ENCODE measurements around the gene FOXD2.

FOXD2 gene

DNA sequence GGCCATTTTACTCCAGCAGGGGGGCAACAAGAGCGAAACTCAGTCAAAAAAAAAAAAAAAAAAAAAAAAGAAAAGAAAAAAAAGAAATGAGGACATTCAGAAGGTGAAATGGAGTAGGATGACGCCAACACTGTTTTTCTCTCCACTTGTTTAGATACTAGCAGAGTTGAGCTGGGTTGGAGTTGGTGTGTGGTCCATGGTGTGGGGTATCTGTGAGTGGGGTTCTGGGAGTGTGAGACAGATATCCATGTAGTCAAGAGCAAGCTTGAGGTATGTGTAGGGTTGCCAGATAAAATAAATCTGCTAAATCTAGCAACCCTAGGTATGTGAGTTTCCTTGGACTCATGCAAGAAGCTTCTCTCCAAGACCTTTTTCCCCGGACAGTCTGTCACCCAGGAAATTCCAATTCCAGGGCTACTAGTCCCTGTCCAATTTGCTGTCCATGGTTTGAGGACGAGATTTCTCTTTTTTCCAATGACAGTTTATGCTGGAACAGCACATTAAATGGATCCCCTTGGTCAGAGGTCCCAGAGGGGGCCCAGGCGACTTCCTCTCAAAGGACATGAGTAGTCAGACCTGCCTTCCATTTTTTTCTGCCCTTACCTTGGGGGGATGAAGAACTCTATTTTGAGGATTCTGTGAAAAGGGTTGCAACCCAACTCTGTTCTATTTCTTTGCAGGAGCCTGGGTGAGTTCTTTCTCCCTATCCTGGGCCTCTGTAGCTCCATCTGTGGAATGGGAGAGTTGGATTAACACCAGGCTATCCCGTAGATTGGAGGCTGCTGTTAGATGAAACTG lies 2.1 kb upstream of the FOXD2 start:
- Histone ChIP-seq H3K27me3 (ENCODE audit: insufficient read depth, low read length) (no peaks in the 10 kb centered on the region), H3K9ac (ENCODE audit: low read length) (peak overlapping the region; percentile 89), H3K9me2 (ENCODE audit: low read depth, low read length) (no peaks in the 10 kb centered on the region), H3K4me1 (ENCODE audit: insufficient read depth, low read length, severe bottlenecking) (peaks cover 25% of the 10 kb centered on the region), H3K27ac (ENCODE audit: low read depth, low read length, poor library complexity, severe bottlenecking) (peak overlapping the region; percentile 2), H2AFZ (ENCODE audit: low read length) (no peak overlapping the region), H3K4me2 (ENCODE audit: low read length) (peak overlapping the region; percentile 86), H3K9me3 (ENCODE audit: low read length) (no peaks in the 10 kb centered on the region), H4K20me1 (ENCODE audit: insufficient read depth, low read length) (no peaks in the 10 kb centered on the region), H3K36me3 (ENCODE audit: insufficient read depth, low read length) (peaks cover 11% of the 10 kb centered on the region; the same call in 1 of the 2 replicates), H3K79me2 (ENCODE audit: insufficient read depth, low read length) (no peaks in the 10 kb centered on the region), H3K4me3 (ENCODE audit: low read depth, low read length, poor library complexity, severe bottlenecking) (peak overlapping the region; percentile 88), H3F3A (ENCODE audit: insufficient read depth, low read length) (no peaks in the 10 kb centered on the region)
- TF ChIP-seq EZH2 (IDR thresholded peaks at IDR 0.05; ENCODE audit: borderline replicate concordance, low read length) (no peak), CTCF (IDR thresholded peaks at IDR 0.05; ENCODE audit: low read length) (no peak)

GRCh38 chr1:47436304-47436978 lies 1.4 kb upstream of the FOXD2 start:
- Histone ChIP-seq H3K27me3 (ENCODE audit: insufficient read depth, low read length) (no peaks in the 10 kb centered on the region), H3K36me3 (ENCODE audit: insufficient read depth, low read length) (peaks cover 11% of the 10 kb centered on the region; the same call in 1 of the 2 replicates), H3K79me2 (ENCODE audit: insufficient read depth, low read length) (no peaks in the 10 kb centered on the region), H2AFZ (ENCODE audit: low read length) (no peak overlapping the region), H3K27ac (ENCODE audit: low read depth, low read length, poor library complexity, severe bottlenecking) (peak overlapping the region; percentile 69), H3K9ac (ENCODE audit: low read length) (peak overlapping the region; percentile 89), H3K4me1 (ENCODE audit: insufficient read depth, low read length, severe bottlenecking) (peaks cover 23% of the 10 kb centered on the region), H3K9me2 (ENCODE audit: low read depth, low read length) (no peaks in the 10 kb centered on the region), H3F3A (ENCODE audit: insufficient read depth, low read length) (no peaks in the 10 kb centered on the region), H3K9me3 (ENCODE audit: low read length) (no peaks in the 10 kb centered on the region), H3K4me2 (ENCODE audit: low read length) (peak overlapping the region; percentile 86), H3K4me3 (ENCODE audit: low read depth, low read length, poor library complexity, severe bottlenecking) (peak overlapping the region; percentile 88), H4K20me1 (ENCODE audit: insufficient read depth, low read length) (no peaks in the 10 kb centered on the region)
- TF ChIP-seq CTCF (IDR thresholded peaks at IDR 0.05; ENCODE audit: low read length) (peak; percentile 99), EZH2 (IDR thresholded peaks at IDR 0.05; ENCODE audit: borderline replicate concordance, low read length) (no peak)

- no peak for TF ChIP-seq EZH2 (IDR thresholded peaks at IDR 0.05; ENCODE audit: borderline replicate concordance, low read length)
- TF ChIP-seq CTCF (IDR thresholded peaks at IDR 0.05; ENCODE audit: low read length), result no peak
- Histone ChIP-seq H3K27ac (ENCODE audit: low read depth, low read length, poor library complexity, severe bottlenecking) (peak overlapping the region; percentile 69), H3K9me2 (ENCODE audit: low read depth, low read length) (no peaks in the 10 kb centered on the region), H3F3A (ENCODE audit: insufficient read depth, low read length) (no peaks in the 10 kb centered on the region), H3K9ac (ENCODE audit: low read length) (peak overlapping the region; percentile 89), H3K4me3 (ENCODE audit: low read depth, low read length, poor library complexity, severe bottlenecking) (peak overlapping the region; percentile 88), H3K9me3 (ENCODE audit: low read length) (no peaks in the 10 kb centered on the region), H3K36me3 (ENCODE audit: insufficient read depth, low read length) (peaks cover 6% of the 10 kb centered on the region; the same call in 1 of the 2 replicates), H4K20me1 (ENCODE audit: insufficient read depth, low read length) (no peaks in the 10 kb centered on the region), H3K4me2 (ENCODE audit: low read length) (peak overlapping the region; percentile 86), H3K79me2 (ENCODE audit: insufficient read depth, low read length) (no peaks in the 10 kb centered on the region), H2AFZ (ENCODE audit: low read length) (no peak overlapping the region), H3K4me1 (ENCODE audit: insufficient read depth, low read length, severe bottlenecking) (peaks cover 17% of the 10 kb centered on the region), H3K27me3 (ENCODE audit: insufficient read depth, low read length) (no peaks in the 10 kb centered on the region; the same call in 1 of the 2 replicates)
These were observed 831 bp upstream of the FOXD2 start for GRCh38 chr1:47436979-47437446.
